H1 (cell line): Measurements from ENCODE around the gene MYO9A. TPM values are rescaled to one million over a fixed set of nuclear protein-coding genes. Genes with fewer than 3 reads are reported as not detected.

Experiments used
- ASH2L ChIP-seq: fragments of 200-600, 300-600 bp; sonication (generic); IDR thresholded peaks from one replicate; pipeline ENCODE4 v1.7.1; 2017; ENCODE audit warnings: low read length
- BCL11A ChIP-seq, 2 experiments: IDR thresholded peaks; one replicate each; pipeline ENCODE4 v1.6.1; 2011; ENCODE audit warnings: low read depth in 2 of 2, low read length in 2 of 2, mild to moderate bottlenecking in 2 of 2
- CTBP2 ChIP-seq: IDR thresholded peaks from 2 replicates; pipeline ENCODE4 v1.7.0; 2011; ENCODE audit warnings: borderline replicate concordance, mild to moderate bottlenecking, moderate library complexity, mixed read lengths, low read length; ENCODE audit not compliant: insufficient read depth, insufficient read length
- HDAC6 ChIP-seq: IDR thresholded peaks from one replicate; pipeline ENCODE4 v1.7.1; 2012; ENCODE audit warnings: low read depth, mild to moderate bottlenecking, inconsistent platforms, low read length, moderate library complexity
- JUN ChIP-seq: IDR thresholded peaks from 2 replicates; pipeline ENCODE4 v1.6.1; 2011; ENCODE audit warnings: low read depth, mild to moderate bottlenecking, improper control_type of control experiment, low read length
- JUND ChIP-seq: IDR thresholded peaks from 2 replicates; pipeline ENCODE4 v1.6.1; 2011; ENCODE audit warnings: mild to moderate bottlenecking, improper control_type of control experiment, low read length
- SIRT6 ChIP-seq: IDR thresholded peaks from one replicate; pipeline ENCODE4 v1.7.1; 2012; ENCODE audit warnings: low read length, inconsistent platforms
- SUZ12 ChIP-seq: fragments of 200-600 bp; sonication (generic); IDR thresholded peaks from 2 replicates; pipeline ENCODE4 v1.6.1; 2012; ENCODE audit warnings: mild to moderate bottlenecking, inconsistent platforms, low read length, moderate library complexity, mixed read lengths
- TAF1 ChIP-seq: IDR thresholded peaks from 2 replicates; pipeline ENCODE4 v1.6.1; 2011; ENCODE audit warnings: mild to moderate bottlenecking, low read depth, low read length
- YY1 ChIP-seq: IDR thresholded peaks from 2 replicates; pipeline ENCODE4 v1.6.1; 2011; ENCODE audit warnings: low read depth, mild to moderate bottlenecking, low read length
- polyA plus RNA-seq, 7 experiments: library from polyadenylated mRNA; depleted of rRNA in 3 of 7; stranded (reverse) in 5 of 7; unstranded in 2 of 7; fragments of >200 nt in 5 of 7; fragments of 200-250 nt in 2 of 7; gene quantifications; 1 replicate in 5 of 7; 2 replicates in 1 of 7; 4 replicates in 1 of 7; pipeline versions ENCODE4 v1.2.1 to v1.2.3, GENCODE V29; 2011 to 2013; ENCODE audit warnings: missing spikeins in 2 of 7, mixed read lengths in 2 of 7
- total RNA-seq: library from RNA; stranded (reverse); fragmentation: NEBNext Ultra II Directional; extraction: Animal tissue kit (Norgen Biotek cat#: 25700); gene quantifications from 2 replicates; pipeline ENCODE4 v1.2.1, GENCODE V29; 2021
- TF ChIP-seq, protein P1 (sequence below): fragments of 300-600 bp; sonication (generic); IDR thresholded peaks from 2 replicates; pipeline ENCODE4 v1.7.1; 2012; ENCODE audit warnings: low read length, moderate library complexity, mild to moderate bottlenecking, inconsistent platforms; ENCODE audit not compliant: insufficient replicate concordance
- TF ChIP-seq, protein P2 (sequence below): IDR thresholded peaks from 2 replicates; pipeline ENCODE4 v1.6.1; 2011; ENCODE audit warnings: low read length, improper control_type of control experiment

The MYO9A gene
- total and polyA plus RNA-seq, 2 of the 8 experiments (the other 6 are each of a cell fraction or from before 2014, with no cell fraction given) = 3.9 to 26.0 TPM

DNA sequence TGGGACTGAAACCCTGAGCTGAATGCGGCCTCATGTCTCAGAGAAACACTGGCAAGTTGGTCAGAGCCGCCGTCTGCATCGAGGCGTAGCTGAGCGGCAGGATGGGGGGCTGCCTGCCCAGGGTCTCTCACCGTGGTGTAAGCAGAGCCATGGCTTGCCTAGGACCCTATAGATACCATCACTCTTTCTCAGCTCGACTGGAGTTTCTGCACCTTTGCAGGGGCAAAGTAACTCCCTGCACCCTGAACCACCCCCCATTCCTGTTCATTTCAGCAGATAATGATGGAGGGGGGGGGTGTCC lies 336.0 kb downstream of the MYO9A start (continued):
- TF ChIP-seq, protein P1, sequence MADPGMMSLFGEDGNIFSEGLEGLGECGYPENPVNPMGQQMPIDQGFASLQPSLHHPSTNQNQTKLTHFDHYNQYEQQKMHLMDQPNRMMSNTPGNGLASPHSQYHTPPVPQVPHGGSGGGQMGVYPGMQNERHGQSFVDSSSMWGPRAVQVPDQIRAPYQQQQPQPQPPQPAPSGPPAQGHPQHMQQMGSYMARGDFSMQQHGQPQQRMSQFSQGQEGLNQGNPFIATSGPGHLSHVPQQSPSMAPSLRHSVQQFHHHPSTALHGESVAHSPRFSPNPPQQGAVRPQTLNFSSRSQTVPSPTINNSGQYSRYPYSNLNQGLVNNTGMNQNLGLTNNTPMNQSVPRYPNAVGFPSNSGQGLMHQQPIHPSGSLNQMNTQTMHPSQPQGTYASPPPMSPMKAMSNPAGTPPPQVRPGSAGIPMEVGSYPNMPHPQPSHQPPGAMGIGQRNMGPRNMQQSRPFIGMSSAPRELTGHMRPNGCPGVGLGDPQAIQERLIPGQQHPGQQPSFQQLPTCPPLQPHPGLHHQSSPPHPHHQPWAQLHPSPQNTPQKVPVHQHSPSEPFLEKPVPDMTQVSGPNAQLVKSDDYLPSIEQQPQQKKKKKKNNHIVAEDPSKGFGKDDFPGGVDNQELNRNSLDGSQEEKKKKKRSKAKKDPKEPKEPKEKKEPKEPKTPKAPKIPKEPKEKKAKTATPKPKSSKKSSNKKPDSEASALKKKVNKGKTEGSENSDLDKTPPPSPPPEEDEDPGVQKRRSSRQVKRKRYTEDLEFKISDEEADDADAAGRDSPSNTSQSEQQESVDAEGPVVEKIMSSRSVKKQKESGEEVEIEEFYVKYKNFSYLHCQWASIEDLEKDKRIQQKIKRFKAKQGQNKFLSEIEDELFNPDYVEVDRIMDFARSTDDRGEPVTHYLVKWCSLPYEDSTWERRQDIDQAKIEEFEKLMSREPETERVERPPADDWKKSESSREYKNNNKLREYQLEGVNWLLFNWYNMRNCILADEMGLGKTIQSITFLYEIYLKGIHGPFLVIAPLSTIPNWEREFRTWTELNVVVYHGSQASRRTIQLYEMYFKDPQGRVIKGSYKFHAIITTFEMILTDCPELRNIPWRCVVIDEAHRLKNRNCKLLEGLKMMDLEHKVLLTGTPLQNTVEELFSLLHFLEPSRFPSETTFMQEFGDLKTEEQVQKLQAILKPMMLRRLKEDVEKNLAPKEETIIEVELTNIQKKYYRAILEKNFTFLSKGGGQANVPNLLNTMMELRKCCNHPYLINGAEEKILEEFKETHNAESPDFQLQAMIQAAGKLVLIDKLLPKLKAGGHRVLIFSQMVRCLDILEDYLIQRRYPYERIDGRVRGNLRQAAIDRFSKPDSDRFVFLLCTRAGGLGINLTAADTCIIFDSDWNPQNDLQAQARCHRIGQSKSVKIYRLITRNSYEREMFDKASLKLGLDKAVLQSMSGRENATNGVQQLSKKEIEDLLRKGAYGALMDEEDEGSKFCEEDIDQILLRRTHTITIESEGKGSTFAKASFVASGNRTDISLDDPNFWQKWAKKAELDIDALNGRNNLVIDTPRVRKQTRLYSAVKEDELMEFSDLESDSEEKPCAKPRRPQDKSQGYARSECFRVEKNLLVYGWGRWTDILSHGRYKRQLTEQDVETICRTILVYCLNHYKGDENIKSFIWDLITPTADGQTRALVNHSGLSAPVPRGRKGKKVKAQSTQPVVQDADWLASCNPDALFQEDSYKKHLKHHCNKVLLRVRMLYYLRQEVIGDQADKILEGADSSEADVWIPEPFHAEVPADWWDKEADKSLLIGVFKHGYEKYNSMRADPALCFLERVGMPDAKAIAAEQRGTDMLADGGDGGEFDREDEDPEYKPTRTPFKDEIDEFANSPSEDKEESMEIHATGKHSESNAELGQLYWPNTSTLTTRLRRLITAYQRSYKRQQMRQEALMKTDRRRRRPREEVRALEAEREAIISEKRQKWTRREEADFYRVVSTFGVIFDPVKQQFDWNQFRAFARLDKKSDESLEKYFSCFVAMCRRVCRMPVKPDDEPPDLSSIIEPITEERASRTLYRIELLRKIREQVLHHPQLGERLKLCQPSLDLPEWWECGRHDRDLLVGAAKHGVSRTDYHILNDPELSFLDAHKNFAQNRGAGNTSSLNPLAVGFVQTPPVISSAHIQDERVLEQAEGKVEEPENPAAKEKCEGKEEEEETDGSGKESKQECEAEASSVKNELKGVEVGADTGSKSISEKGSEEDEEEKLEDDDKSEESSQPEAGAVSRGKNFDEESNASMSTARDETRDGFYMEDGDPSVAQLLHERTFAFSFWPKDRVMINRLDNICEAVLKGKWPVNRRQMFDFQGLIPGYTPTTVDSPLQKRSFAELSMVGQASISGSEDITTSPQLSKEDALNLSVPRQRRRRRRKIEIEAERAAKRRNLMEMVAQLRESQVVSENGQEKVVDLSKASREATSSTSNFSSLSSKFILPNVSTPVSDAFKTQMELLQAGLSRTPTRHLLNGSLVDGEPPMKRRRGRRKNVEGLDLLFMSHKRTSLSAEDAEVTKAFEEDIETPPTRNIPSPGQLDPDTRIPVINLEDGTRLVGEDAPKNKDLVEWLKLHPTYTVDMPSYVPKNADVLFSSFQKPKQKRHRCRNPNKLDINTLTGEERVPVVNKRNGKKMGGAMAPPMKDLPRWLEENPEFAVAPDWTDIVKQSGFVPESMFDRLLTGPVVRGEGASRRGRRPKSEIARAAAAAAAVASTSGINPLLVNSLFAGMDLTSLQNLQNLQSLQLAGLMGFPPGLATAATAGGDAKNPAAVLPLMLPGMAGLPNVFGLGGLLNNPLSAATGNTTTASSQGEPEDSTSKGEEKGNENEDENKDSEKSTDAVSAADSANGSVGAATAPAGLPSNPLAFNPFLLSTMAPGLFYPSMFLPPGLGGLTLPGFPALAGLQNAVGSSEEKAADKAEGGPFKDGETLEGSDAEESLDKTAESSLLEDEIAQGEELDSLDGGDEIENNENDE = no peak
- TF ChIP-seq CTBP2 (no peak), SUZ12 (no peak), ASH2L (no peak), YY1 (no peak), JUN (no peak), HDAC6 (no peak), BCL11A (IDR thresholded peaks at IDR 0.05; ENCODE audit: low read depth in 2 of 2, low read length in 2 of 2) (no peak), TAF1 (no peak), SIRT6 (no peak), JUND (no peak)
- TF ChIP-seq, protein P2, sequence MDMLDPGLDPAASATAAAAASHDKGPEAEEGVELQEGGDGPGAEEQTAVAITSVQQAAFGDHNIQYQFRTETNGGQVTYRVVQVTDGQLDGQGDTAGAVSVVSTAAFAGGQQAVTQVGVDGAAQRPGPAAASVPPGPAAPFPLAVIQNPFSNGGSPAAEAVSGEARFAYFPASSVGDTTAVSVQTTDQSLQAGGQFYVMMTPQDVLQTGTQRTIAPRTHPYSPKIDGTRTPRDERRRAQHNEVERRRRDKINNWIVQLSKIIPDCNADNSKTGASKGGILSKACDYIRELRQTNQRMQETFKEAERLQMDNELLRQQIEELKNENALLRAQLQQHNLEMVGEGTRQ = no peak
